GM12874 (cell line): Measurements from ENCODE around the gene PPP1R3C.

Experiments used
- CTCF ChIP-seq: IDR thresholded peaks from 2 replicates; pipeline ENCODE4 v1.5.1; 2011; ENCODE audit warnings: low read depth, mild to moderate bottlenecking, control low read depth, low read length, moderate library complexity; ENCODE audit not compliant: insufficient read depth

PPP1R3C gene

GRCh38 chr10:91589015-91589657 is 43.7 kb downstream of the PPP1R3C start:
- TF ChIP-seq CTCF: no peak

GRCh38 chr10:91587710-91588638 is 44.9 kb downstream of the PPP1R3C start:
- no peak for TF ChIP-seq CTCF

- no peak for TF ChIP-seq CTCF
Observed at GRCh38 chr10:91582153-91582554, 50.7 kb downstream of the PPP1R3C start.

- TF ChIP-seq CTCF: no peak
Observed at GRCh38 chr10:91579329-91579985, 53.4 kb downstream of the PPP1R3C start.
